Vagina (tissue), 2 donors: ENCODE data around the gene TEK.

ENCODE experiments used
- CTCF ChIP-seq, 3 experiments: fragments of 450-650 bp in 2 of 3; fragments of 200-600 bp in 1 of 3; sonication (generic) in 1 of 3; IDR thresholded peaks; one replicate each; pipeline ENCODE4 v1.5.1; 2017 to 2019; ENCODE audit warnings: antibody characterized with exemption in 3 of 3, mild to moderate bottlenecking in 2 of 3, moderate library complexity in 2 of 3
- POLR2AphosphoS5 ChIP-seq, 2 donors: sonication (generic); formaldehyde crosslinking; IDR thresholded peaks; one replicate each; pipeline ENCODE4 v1.9.0; 2017; ENCODE audit warnings: antibody characterized with exemption in 2 of 2, mild to moderate bottlenecking in 2 of 2, low read depth in 1 of 2; ENCODE audit not compliant: insufficient read depth in 1 of 2

- no peak for TF ChIP-seq POLR2AphosphoS5 (IDR thresholded peaks at IDR 0.05; ENCODE audit: insufficient read depth in 1 of 2, low read depth in 1 of 2)
- no peak for TF ChIP-seq CTCF (IDR thresholded peaks at IDR 0.05)
Measured at GRCh38 chr9:27195191-27195590, 86.2 kb downstream of the TEK start.
